IMR-90 (cell line): ENCODE data around the gene CFAP61. TPM values are rescaled to one million over a fixed set of nuclear protein-coding genes. Genes with fewer than 3 reads are reported as not detected.

Experiments used
- ATAC-seq: fragments of 200-7000 bp; cut with Tn5 transposase; 2 replicates; pipeline ENCODE4 v1.9.1; 2020; ENCODE audit warnings: low read depth, mild to moderate bottlenecking, moderate library complexity
- BruUV-seq: library from RNA; stranded (reverse); fragments of 400-500 nt; replicated peaks from 2 replicates; lab custom pipeline; 2021; lab: Mats Ljungman, UMichigan
- CTCF ChIA-PET: fragments of 300-600 bp; formaldehyde crosslinking; extraction: SDS; loops from one replicate; lab custom pipeline; 2021; ENCODE audit warnings: antibody characterized with exemption; lab: Yijun Ruan, JAX
- POLR2A ChIA-PET: fragments of 300-600 bp; sonication (Branson Sonifier 250); formaldehyde crosslinking; loops from one replicate; lab custom pipeline; 2022; ENCODE audit warnings: antibody characterized with exemption; ENCODE audit not compliant: unreplicated experiment; lab: Charles Lee
- DNase-seq: peaks from one replicate; pipeline ENCODE4 v3.0.0; 2013
- H2AFZ ChIP-seq: replicated peaks from 2 replicates; pipeline ENCODE3; 2013; ENCODE audit warnings: low read length, mild to moderate bottlenecking; ENCODE audit not compliant: poor library complexity
- H2AK5ac ChIP-seq: 2 replicates; pipeline ENCODE4 v1.6.1; 2013; ENCODE audit warnings: low read depth, low read length, inconsistent platforms
- H2AK9ac ChIP-seq: replicated peaks from 2 replicates; pipeline ENCODE3; 2013; ENCODE audit warnings: mild to moderate bottlenecking, low read depth, low read length, moderate library complexity; ENCODE audit not compliant: poor library complexity
- H2BK120ac ChIP-seq: 2 replicates; pipeline ENCODE4 v1.6.1; 2013; ENCODE audit warnings: low read depth, low read length, inconsistent platforms
- H2BK15ac ChIP-seq: 3 replicates; pipeline ENCODE4 v1.6.1; 2013; ENCODE audit warnings: low read depth, low read length, inconsistent platforms
- H2BK20ac ChIP-seq: 2 replicates; pipeline ENCODE4 v1.6.1; 2013; ENCODE audit warnings: low read depth, mild to moderate bottlenecking, inconsistent platforms, low read length, moderate library complexity
- H2BK5ac ChIP-seq: 2 replicates; pipeline ENCODE4 v1.6.1; 2013; ENCODE audit warnings: mild to moderate bottlenecking, low read depth, low read length, inconsistent platforms; ENCODE audit not compliant: poor library complexity, severe bottlenecking
- H3K14ac ChIP-seq: replicated peaks from 2 replicates; pipeline ENCODE4 v1.6.1; 2013; ENCODE audit warnings: low read depth, low read length, inconsistent platforms
- H3K18ac ChIP-seq: 2 replicates; pipeline ENCODE4 v1.6.1; 2013; ENCODE audit warnings: low read depth, low read length, control low read depth
- H3K23ac ChIP-seq: 2 replicates; pipeline ENCODE4 v1.6.1; 2013; ENCODE audit warnings: low read depth, low read length, inconsistent platforms
- H3K27ac ChIP-seq: 2 replicates; pipeline ENCODE4 v1.5.1; 2013; ENCODE audit warnings: mild to moderate bottlenecking, control low read depth, low read length; ENCODE audit not compliant: insufficient read depth
- H3K27me3 ChIP-seq: 2 replicates; pipeline ENCODE4 v1.6.1; 2013; ENCODE audit warnings: low read length; ENCODE audit not compliant: control insufficient read depth, insufficient read depth
- H3K36me3 ChIP-seq: 2 replicates; pipeline ENCODE4 v1.6.1; 2013; ENCODE audit warnings: low read length, mixed read lengths; ENCODE audit not compliant: control insufficient read depth, insufficient read depth
- H3K4ac ChIP-seq: 2 replicates; pipeline ENCODE4 v1.6.1; 2013; ENCODE audit warnings: low read depth, low read length, inconsistent platforms
- H3K4me1 ChIP-seq: 2 replicates; pipeline ENCODE4 v1.6.1; 2013; ENCODE audit warnings: low read length, mixed read lengths; ENCODE audit not compliant: control insufficient read depth, insufficient read depth
- H3K4me2 ChIP-seq: 2 replicates; pipeline ENCODE4 v1.6.1; 2013; ENCODE audit warnings: low read depth, mild to moderate bottlenecking, control low read depth, low read length, moderate library complexity
- H3K4me3 ChIP-seq: 2 replicates; pipeline ENCODE4 v1.5.1; 2013; ENCODE audit warnings: low read depth, mild to moderate bottlenecking, control low read depth, low read length, moderate library complexity; ENCODE audit not compliant: insufficient read depth
- H3K56ac ChIP-seq: 2 replicates; pipeline ENCODE4 v1.6.1; 2013; ENCODE audit warnings: low read length, inconsistent platforms; ENCODE audit not compliant: insufficient read depth; ENCODE audit errors: extremely low read depth
- H3K79me1 ChIP-seq, 2 experiments: 2 replicates each; pipeline ENCODE4 v1.6.1; 2013; ENCODE audit warnings: low read length in 2 of 2, inconsistent platforms in 1 of 2, low read depth in 1 of 2
- H3K9ac ChIP-seq: 2 replicates; pipeline ENCODE4 v1.6.1; 2013; ENCODE audit warnings: low read depth, low read length, control low read depth
- H3K9me1 ChIP-seq: 2 replicates; pipeline ENCODE4 v1.6.1; 2013; ENCODE audit warnings: low read length, inconsistent platforms; ENCODE audit not compliant: insufficient read depth
- H3K9me3 ChIP-seq: 2 replicates; pipeline ENCODE4 v1.6.1; 2013; ENCODE audit warnings: low read length; ENCODE audit not compliant: control insufficient read depth, insufficient read depth
- H4K20me1 ChIP-seq: 2 replicates; pipeline ENCODE4 v1.6.1; 2013; ENCODE audit warnings: low read length, inconsistent platforms; ENCODE audit not compliant: insufficient read depth
- H4K5ac ChIP-seq: 2 replicates; pipeline ENCODE4 v1.6.1; 2013; ENCODE audit warnings: mild to moderate bottlenecking, low read depth, low read length, control low read depth
- H4K8ac ChIP-seq, 2 experiments: 2 replicates each; pipeline ENCODE4 v1.6.1; 2013; ENCODE audit warnings: low read depth in 2 of 2, low read length in 2 of 2, control low read depth in 1 of 2, inconsistent platforms in 1 of 2
- H4K91ac ChIP-seq: 2 replicates; pipeline ENCODE4 v1.6.1; 2013; ENCODE audit warnings: low read depth, low read length, inconsistent platforms; ENCODE audit not compliant: insufficient read depth
- BHLHE40 ChIP-seq: fragments of 150-350 bp; IDR thresholded peaks from 2 replicates; pipeline ENCODE4 v1.6.1; 2016; ENCODE audit warnings: mild to moderate bottlenecking, low read depth, low read length
- CEBPB ChIP-seq: IDR thresholded peaks from 2 replicates; pipeline ENCODE4 v1.6.1; 2012; ENCODE audit warnings: low read depth, low read length, improper control_type of control experiment
- CHD1 ChIP-seq: IDR thresholded peaks from 2 replicates; pipeline ENCODE4 v1.6.1; 2012; ENCODE audit warnings: low read depth, low read length, improper control_type of control experiment
- CTCF ChIP-seq: conservative IDR thresholded peaks from 2 replicates; pipeline ENCODE4 v1.5.1; 2012; ENCODE audit warnings: mild to moderate bottlenecking, low read depth, low read length, improper control_type of control experiment
- ELK1 ChIP-seq: fragments of 150-350 bp; IDR thresholded peaks from 2 replicates; pipeline ENCODE4 v1.6.1; 2016; ENCODE audit warnings: low read depth, mild to moderate bottlenecking, low read length, moderate library complexity, borderline replicate concordance
- MAFK ChIP-seq: IDR thresholded peaks from 2 replicates; pipeline ENCODE4 v1.6.1; 2012; ENCODE audit warnings: low read depth, low read length, improper control_type of control experiment
- MAZ ChIP-seq: IDR thresholded peaks from 2 replicates; pipeline ENCODE4 v1.6.1; 2012; ENCODE audit warnings: low read depth, mild to moderate bottlenecking, low read length, improper control_type of control experiment, moderate library complexity, borderline replicate concordance
- MXI1 ChIP-seq: IDR thresholded peaks from 2 replicates; pipeline ENCODE4 v1.6.1; 2012; ENCODE audit warnings: low read depth, mild to moderate bottlenecking, low read length, moderate library complexity, borderline replicate concordance
- NFE2L2 ChIP-seq: fragments of 150-350 bp; IDR thresholded peaks from 2 replicates; pipeline ENCODE4 v1.6.1; 2016; ENCODE audit warnings: low read depth, mild to moderate bottlenecking, low read length
- POLR2A ChIP-seq: IDR thresholded peaks from 2 replicates; pipeline ENCODE4 v1.6.1; 2012; ENCODE audit warnings: mild to moderate bottlenecking, low read depth, low read length
- RAD21 ChIP-seq: IDR thresholded peaks from 2 replicates; pipeline ENCODE4 v1.6.1; 2012; ENCODE audit warnings: low read length, improper control_type of control experiment
- RCOR1 ChIP-seq: IDR thresholded peaks from 2 replicates; pipeline ENCODE4 v1.6.1; 2012; ENCODE audit warnings: mild to moderate bottlenecking, low read length, improper control_type of control experiment; ENCODE audit not compliant: insufficient replicate concordance
- RFX5 ChIP-seq: IDR thresholded peaks from 2 replicates; pipeline ENCODE4 v1.8.0; 2012; ENCODE audit warnings: low read depth, mild to moderate bottlenecking, low read length, moderate library complexity
- SMC3 ChIP-seq: fragments of 150-350 bp; IDR thresholded peaks from 2 replicates; pipeline ENCODE4 v1.6.1; 2016; ENCODE audit warnings: low read depth, mild to moderate bottlenecking, antibody characterized with exemption, low read length, moderate library complexity
- USF2 ChIP-seq: fragments of 150-350 bp; IDR thresholded peaks from 2 replicates; pipeline ENCODE4 v1.6.1; 2017; ENCODE audit warnings: mild to moderate bottlenecking, antibody characterized with exemption, low read length, low read depth
- WGBS, 2 experiments: methylation state at CpG; one replicate each; pipeline versions ENCODE4 v1.1.5 to v1.1.7; 2013; ENCODE audit warnings: missing lambda C conversion rate in 2 of 2; ENCODE audit not compliant: insufficient read length in 1 of 2; ENCODE audit errors: extremely low coverage in 2 of 2; 5-methylcytosine and 5-hydroxymethylcytosine counted together
- dilution Hi-C: fragments of 300-500 bp; cut with HindIII; formaldehyde crosslinking; loops from one replicate; pipeline ENCODE4 v1.14.3; 2018; ENCODE audit warnings: low sequenced_read_pairs; ENCODE audit not compliant: unreplicated experiment
- in situ Hi-C: fragments of 300-500 bp; cut with MboI; formaldehyde crosslinking; loops from 3 replicates; pipeline ENCODE4 v1.14.3; 2019; ENCODE audit warnings: low sequenced_read_pairs, inconsistent platforms, mixed read lengths
- intact Hi-C: fragments of 100-400 bp; cut with micrococcal nuclease; formaldehyde crosslinking; loops from 2 replicates; pipeline ENCODE4 v1.10.0; 2022
- polyA plus RNA-seq, 3 experiments: library from polyadenylated mRNA; depleted of rRNA; stranded (reverse); fragments of >200 nt; gene quantifications; 2 replicates each; pipeline ENCODE4 v1.2.3, GENCODE V29; 2012; ENCODE audit warnings: low replicate concordance in 1 of 3
- total RNA-seq: library from RNA; depleted of rRNA; stranded (reverse); fragments of >200 nt; gene quantifications from 2 replicates; pipeline ENCODE4 v1.2.3, GENCODE V29; 2012

CFAP61 gene
- total and polyA plus RNA-seq, 2 of the 4 experiments (the other 2 are of a cell fraction), result 0.07 TPM; not detected in 1

GRCh38 chr20:20340443-20340842 is 288.1 kb downstream of the CFAP61 start:
- WGBS, 2 experiments, result 82% methylated on average over 12 of the region's 16 CpGs; no CpG with 5 or more reads in 1 of the 2 experiments
- intact Hi-C loops (no loop called here), in situ Hi-C loops (no loop called here), dilution Hi-C loops (no loop called here)
- ChIA-PET POLR2A (no interaction called here), CTCF (no interaction called here)
- TF ChIP-seq BHLHE40, result no peak
- no peak for TF ChIP-seq POLR2A
- TF ChIP-seq RFX5, result no peak
- no peak for TF ChIP-seq SMC3
- no peak for TF ChIP-seq RAD21
- no peak for TF ChIP-seq MAFK
- TF ChIP-seq MAZ, result no peak
- no peak for TF ChIP-seq NFE2L2
- no peak for TF ChIP-seq MXI1
- TF ChIP-seq ELK1, result no peak
- TF ChIP-seq CTCF, result no peak
- no peak for TF ChIP-seq USF2
- no peak for TF ChIP-seq CHD1
- TF ChIP-seq RCOR1, result no peak
- no peak for TF ChIP-seq CEBPB
- Histone ChIP-seq H3K4me2 (no peak overlapping the region), H3K79me1 (no peaks in the 10 kb centered on the region), H2AK5ac (no peak overlapping the region), H4K91ac (no peak overlapping the region), H2BK5ac (no peak overlapping the region), H4K8ac (no peak overlapping the region), H3K27me3 (peaks cover 3% of the 10 kb centered on the region), H4K20me1 (no peaks in the 10 kb centered on the region), H2AFZ (no peak overlapping the region), H4K5ac (no peak overlapping the region), H3K4ac (no peak overlapping the region), H2AK9ac (no peak overlapping the region), H3K18ac (no peak overlapping the region), H3K14ac (no peak overlapping the region), H3K56ac (no peak overlapping the region), H2BK15ac (no peak overlapping the region), H3K9me3 (no peaks in the 10 kb centered on the region), H3K4me1 (no peaks in the 10 kb centered on the region), H3K27ac (no peak overlapping the region), H2BK120ac (no peak overlapping the region), H3K9me1 (no peaks in the 10 kb centered on the region), H3K36me3 (no peaks in the 10 kb centered on the region), H3K9ac (no peak overlapping the region), H2BK20ac (no peak overlapping the region), H3K4me3 (no peak overlapping the region), H3K23ac (no peak overlapping the region)
- DNase-seq (no peak), ATAC-seq (no peak)
- no TSS peak for BruUV-seq
